Neural cell (in vitro differentiated cells): ENCODE measurements around the gene PTPRQ. TPM values are rescaled to one million over a fixed set of nuclear protein-coding genes. Genes with fewer than 3 reads are reported as not detected.

ENCODE experiments used
- H2AFZ ChIP-seq: fragments of 200-600, 300-800 bp; sonication (generic), shearing (Covaris generic); 2 replicates; pipeline ENCODE4 v1.6.0; 2014; ENCODE audit warnings: low read depth, mild to moderate bottlenecking, antibody characterized with exemption, low read length, moderate library complexity
- H3F3A ChIP-seq: fragments of 200-600 bp; shearing (Covaris generic); 2 replicates; pipeline ENCODE4 v1.6.1; 2016; ENCODE audit warnings: mild to moderate bottlenecking, moderate library complexity, mixed read lengths, antibody characterized with exemption, low read length; ENCODE audit not compliant: insufficient read depth, poor library complexity, severe bottlenecking
- H3K27ac ChIP-seq: fragments of 200-600, 300-800 bp; sonication (generic), shearing (Covaris generic); 2 replicates; pipeline ENCODE4 v1.5.1; 2014; ENCODE audit warnings: mild to moderate bottlenecking, low read length, moderate library complexity
- H3K27me3 ChIP-seq: fragments of 300-800, 200-600 bp; sonication (generic), shearing (Covaris generic); 2 replicates; pipeline ENCODE4 v1.6.0; 2014; ENCODE audit warnings: mild to moderate bottlenecking, low read depth, low read length, moderate library complexity; ENCODE audit not compliant: insufficient read depth
- H3K36me3 ChIP-seq: fragments of 300-800, 200-600 bp; sonication (generic), shearing (Covaris generic); 2 replicates; pipeline ENCODE4 v1.5.1; 2014; ENCODE audit warnings: mild to moderate bottlenecking, antibody characterized with exemption, low read length, moderate library complexity; ENCODE audit not compliant: insufficient read depth
- H3K4me2 ChIP-seq: fragments of 300-800, 200-600 bp; sonication (generic), shearing (Covaris generic); 2 replicates; pipeline ENCODE4 v1.6.0; 2014; ENCODE audit warnings: mild to moderate bottlenecking, low read length
- H3K4me3 ChIP-seq: fragments of 300-800, 200-600 bp; sonication (generic), shearing (Covaris generic); 2 replicates; pipeline ENCODE4 v1.5.1; 2014; ENCODE audit warnings: mild to moderate bottlenecking, low read length, moderate library complexity
- H3K79me2 ChIP-seq: fragments of 200-600 bp; shearing (Covaris generic); replicated peaks from 2 replicates; pipeline ENCODE4 v1.6.0; 2014; ENCODE audit warnings: mild to moderate bottlenecking, low read length, moderate library complexity; ENCODE audit not compliant: insufficient read depth
- H3K9ac ChIP-seq: fragments of 300-800, 200-600 bp; sonication (generic), shearing (Covaris generic); 2 replicates; pipeline ENCODE4 v1.6.1; 2016; ENCODE audit warnings: mild to moderate bottlenecking, low read length, mixed read lengths
- H3K9me2 ChIP-seq: fragments of 200-600 bp; shearing (Covaris generic); 2 replicates; pipeline ENCODE4 v1.6.1; 2016; ENCODE audit warnings: mild to moderate bottlenecking, low read length, mixed read lengths; ENCODE audit not compliant: insufficient read depth
- H3K9me3 ChIP-seq: fragments of 200-600, 300-800 bp; sonication (generic), shearing (Covaris generic); 2 replicates; pipeline ENCODE4 v1.6.1; 2016; ENCODE audit warnings: mild to moderate bottlenecking, mixed run types, low read length, moderate library complexity, mixed read lengths
- H4K20me1 ChIP-seq: fragments of 200-600 bp; shearing (Covaris generic); 2 replicates; pipeline ENCODE4 v1.6.1; 2016; ENCODE audit warnings: mild to moderate bottlenecking, mixed run types; ENCODE audit not compliant: insufficient read depth
- CTCF ChIP-seq: fragments of 450-650 bp; IDR thresholded peaks from 2 replicates; pipeline ENCODE4 v1.5.1; 2014; ENCODE audit warnings: antibody characterized with exemption, mild to moderate bottlenecking, moderate library complexity; ENCODE audit not compliant: poor library complexity, severe bottlenecking
- EP300 ChIP-seq: fragments of 450-650 bp; conservative IDR thresholded peaks from 2 replicates; pipeline ENCODE4 v1.6.1; 2014; ENCODE audit warnings: antibody characterized with exemption, mild to moderate bottlenecking, moderate library complexity; ENCODE audit not compliant: poor library complexity, severe bottlenecking
- EZH2 ChIP-seq: fragments of 200-600, 300-800 bp; shearing (Covaris generic), sonication (generic); IDR thresholded peaks from 2 replicates; pipeline ENCODE4 v1.6.1; 2014; ENCODE audit warnings: antibody characterized with exemption, low read length, borderline replicate concordance, mild to moderate bottlenecking; ENCODE audit not compliant: insufficient read depth, poor library complexity, severe bottlenecking
- MXI1 ChIP-seq: fragments of 450-650 bp; conservative IDR thresholded peaks from 2 replicates; pipeline ENCODE4 v1.6.1; 2014; ENCODE audit warnings: antibody characterized with exemption, mild to moderate bottlenecking; ENCODE audit not compliant: poor library complexity, severe bottlenecking
- POLR2AphosphoS5 ChIP-seq: IDR thresholded peaks from 2 replicates; pipeline ENCODE4 v1.6.1; 2012
- RAD21 ChIP-seq: fragments of 450-650 bp; conservative IDR thresholded peaks from 2 replicates; pipeline ENCODE4 v1.6.1; 2014; ENCODE audit warnings: antibody characterized with exemption, mild to moderate bottlenecking, moderate library complexity
- REST ChIP-seq: IDR thresholded peaks from 2 replicates; pipeline ENCODE4 v1.6.1; 2012; ENCODE audit warnings: borderline replicate concordance
- SMC3 ChIP-seq: fragments of 450-650 bp; conservative IDR thresholded peaks from 2 replicates; pipeline ENCODE4 v1.6.1; 2014; ENCODE audit warnings: antibody characterized with exemption, mild to moderate bottlenecking, moderate library complexity; ENCODE audit not compliant: poor library complexity
- TAF1 ChIP-seq: IDR thresholded peaks from 2 replicates; pipeline ENCODE4 v1.6.1; 2012; ENCODE audit warnings: low read depth
- polyA plus RNA-seq: library from polyadenylated mRNA; depleted of rRNA; stranded (reverse); fragments of >200 nt; gene quantifications from 2 replicates; pipeline ENCODE4 v1.2.3, GENCODE V29; 2014

The PTPRQ gene
- polyA plus RNA-seq, 1 donor from 2014 or later = not detected

GRCh38 chr12:80413462-80413861, 30.6 kb upstream of the PTPRQ start:
- no peaks in the 10 kb centered on the region for H3K79me2 ChIP-seq
- no peaks in the 10 kb centered on the region for H3F3A ChIP-seq
- H3K27ac ChIP-seq = no peak overlapping the region
- no peak overlapping the region for H3K9ac ChIP-seq
- TF ChIP-seq SMC3 = no peak
- TF ChIP-seq POLR2AphosphoS5 = no peak
- TF ChIP-seq EZH2 = no peak
- TF ChIP-seq TAF1 = no peak
- TF ChIP-seq EP300 = no peak
- TF ChIP-seq REST = no peak
- no peak for TF ChIP-seq MXI1
- no peak for TF ChIP-seq CTCF
- no peak for TF ChIP-seq RAD21
- H3K27me3 ChIP-seq = no peaks in the 10 kb centered on the region
- H3K4me2 ChIP-seq = no peak overlapping the region
- no peak overlapping the region for H3K4me3 ChIP-seq
- no peak overlapping the region for H2AFZ ChIP-seq
- H3K36me3 ChIP-seq = no peaks in the 10 kb centered on the region
- H4K20me1 ChIP-seq = no peaks in the 10 kb centered on the region
- H3K9me2 ChIP-seq = no peaks in the 10 kb centered on the region
- no peaks in the 10 kb centered on the region for H3K9me3 ChIP-seq

GRCh38 chr12:80415466-80415865, 28.6 kb upstream of the PTPRQ start:
- TF ChIP-seq SMC3 (no peak), TAF1 (no peak), MXI1 (no peak), EZH2 (no peak), CTCF (no peak), RAD21 (no peak), REST (no peak), POLR2AphosphoS5 (no peak), EP300 (no peak)
- H3K9me3 ChIP-seq = no peaks in the 10 kb centered on the region
- H3K27me3 ChIP-seq = no peaks in the 10 kb centered on the region
- H4K20me1 ChIP-seq = no peaks in the 10 kb centered on the region
- no peaks in the 10 kb centered on the region for H3K36me3 ChIP-seq
- no peak overlapping the region for H3K9ac ChIP-seq
- H2AFZ ChIP-seq = no peak overlapping the region
- no peaks in the 10 kb centered on the region for H3F3A ChIP-seq
- no peak overlapping the region for H3K4me2 ChIP-seq
- no peaks in the 10 kb centered on the region for H3K9me2 ChIP-seq
- H3K27ac ChIP-seq = no peak overlapping the region
- H3K4me3 ChIP-seq = no peak overlapping the region
- H3K79me2 ChIP-seq = no peaks in the 10 kb centered on the region
